Pancreas (tissue), 10 donors: Measurements from ENCODE around the gene LRATD1. TPM values are rescaled to one million over a fixed set of nuclear protein-coding genes. Genes with fewer than 3 reads are reported as not detected.

ENCODE experiments used
- ATAC-seq, 4 donors: fragments of 200-7000 bp; cut with Tn5 transposase; one replicate each; pipeline versions ENCODE4 v1.8.0 to v1.9.1; 2020; ENCODE audit warnings: mild to moderate bottlenecking in 4 of 4, moderate library complexity in 4 of 4
- DNase-seq, 6 donors: peaks; one replicate each; pipeline ENCODE4 v3.0.0-alpha.2; 2020
- FAIRE-seq: peaks from 2 replicates; lab custom pipeline; 2012; peaks lifted over from hg19 to GRCh38; lab: Jason Lieb, UNC
- H3K27ac ChIP-seq, 4 donors: fragments of 200-600 bp; sonication (generic); 1 replicate in 3 of 4; 2 replicates in 1 of 4; pipeline versions ENCODE4 v1.5.0 to v1.8.0; 2020
- H3K27me3 ChIP-seq, 4 donors: fragments of 200-600 bp; one replicate each; pipeline ENCODE4 v1.8.0; 2021
- H3K36me3 ChIP-seq, 3 donors: fragments of 200-600 bp; sonication (generic) in 1 of 3; one replicate each; pipeline versions ENCODE4 v1.5.0 to v1.8.0; 2020 to 2021
- H3K4me1 ChIP-seq, 3 donors: fragments of 200-600 bp; one replicate each; pipeline ENCODE4 v1.8.0; 2021
- H3K4me3 ChIP-seq, 4 donors: fragments of 200-600 bp; sonication (generic) in 2 of 4; one replicate each; pipeline versions ENCODE4 v1.5.0 to v1.8.0; 2020 to 2021
- H3K9me3 ChIP-seq, 4 donors: fragments of 200-600 bp; one replicate each; pipeline ENCODE4 v1.8.0; 2021
- WGBS, 2 donors: extraction: QIAGEN DNeasy Blood & Tissue Kit; methylation state at CpG; one replicate each; pipeline ENCODE4 v1.1.7; 2013; 5-methylcytosine and 5-hydroxymethylcytosine counted together
- intact Hi-C, 3 donors: fragments of 100-400 bp; cut with DNase I; formaldehyde crosslinking; loops; one replicate each; pipeline versions ENCODE4 v1.11.1 to v1.14.2; 2022
- polyA plus RNA-seq, 2 donors: library from polyadenylated mRNA; stranded (reverse); fragments of 200-250 nt; gene quantifications; one replicate each; pipeline ENCODE4 v1.2.3, GENCODE V29; 2013
- total RNA-seq, 6 donors: library from RNA; stranded (reverse); fragmentation: NEBNext Ultra II Directional in 4 of 6; extraction: Animal tissue kit (Norgen Biotek cat#: 25700) in 4 of 6; gene quantifications; one replicate each; pipeline versions ENCODE4 v1.2.1 to v1.2.4, GENCODE V29; 2021 to 2023
- TF ChIP-seq, protein P1 (sequence below), 4 donors: fragments of 200-600 bp; sonication (generic) in 3 of 4; IDR thresholded peaks; one replicate each; pipeline versions ENCODE4 v1.5.0 to v1.8.0; 2021; ENCODE audit warnings: antibody characterized with exemption in 4 of 4
- donor health status: healthy with polysubstance abuse.
- donor health status: DM: no; HTN: no; CAD: no; lungs with moderate emphysema.
- donor health status: DM: no; HTN: no; CAD: no.
- donor health status: control.
- donor health status: control.
- donor health status: Bipolar disorder and iron deficiency.
- donor health status: DM: yes; HTN: yes; CAD: no.
- donor health status: DM: no; HTN: no; CAD: no.
- donor health status: DM: no; HTN: no; CAD: no.
- donor health status: DM: yes; HTN: yes; CAD: no.

Gene LRATD1
- total and polyA plus RNA-seq, 8 donors, result 3.0 to 7.9 (median 4.5) TPM

DNA sequence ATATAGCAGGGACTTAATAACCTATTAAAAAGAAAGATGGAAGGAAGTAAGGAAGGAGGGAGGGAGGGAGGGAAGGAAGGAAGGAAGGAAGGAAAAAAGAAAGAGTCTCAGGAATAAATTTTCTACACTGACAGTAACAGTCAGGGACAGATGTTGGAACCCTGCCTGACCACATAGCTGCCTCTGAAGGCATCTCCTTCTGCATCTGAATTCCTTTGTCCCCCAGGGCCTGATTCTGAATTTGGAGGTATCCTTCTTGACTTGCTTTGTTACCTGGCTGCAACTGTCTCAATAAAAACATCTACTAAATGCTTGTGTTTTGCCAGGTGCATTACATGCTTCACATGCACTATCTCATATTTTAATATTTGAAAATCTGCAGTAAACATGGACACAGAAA, 17.4 kb upstream of the LRATD1 start:
- DNase-seq (no peak), FAIRE-seq (no peak), ATAC-seq (no peak)
- Histone ChIP-seq H3K36me3 (no peaks in the 10 kb centered on the region), H3K9me3 (no peaks in the 10 kb centered on the region), H3K27me3 (no peaks in the 10 kb centered on the region), H3K4me1 (no peaks in the 10 kb centered on the region), H3K27ac (no peak overlapping the region), H3K4me3 (no peak overlapping the region)
- TF ChIP-seq, protein P1, sequence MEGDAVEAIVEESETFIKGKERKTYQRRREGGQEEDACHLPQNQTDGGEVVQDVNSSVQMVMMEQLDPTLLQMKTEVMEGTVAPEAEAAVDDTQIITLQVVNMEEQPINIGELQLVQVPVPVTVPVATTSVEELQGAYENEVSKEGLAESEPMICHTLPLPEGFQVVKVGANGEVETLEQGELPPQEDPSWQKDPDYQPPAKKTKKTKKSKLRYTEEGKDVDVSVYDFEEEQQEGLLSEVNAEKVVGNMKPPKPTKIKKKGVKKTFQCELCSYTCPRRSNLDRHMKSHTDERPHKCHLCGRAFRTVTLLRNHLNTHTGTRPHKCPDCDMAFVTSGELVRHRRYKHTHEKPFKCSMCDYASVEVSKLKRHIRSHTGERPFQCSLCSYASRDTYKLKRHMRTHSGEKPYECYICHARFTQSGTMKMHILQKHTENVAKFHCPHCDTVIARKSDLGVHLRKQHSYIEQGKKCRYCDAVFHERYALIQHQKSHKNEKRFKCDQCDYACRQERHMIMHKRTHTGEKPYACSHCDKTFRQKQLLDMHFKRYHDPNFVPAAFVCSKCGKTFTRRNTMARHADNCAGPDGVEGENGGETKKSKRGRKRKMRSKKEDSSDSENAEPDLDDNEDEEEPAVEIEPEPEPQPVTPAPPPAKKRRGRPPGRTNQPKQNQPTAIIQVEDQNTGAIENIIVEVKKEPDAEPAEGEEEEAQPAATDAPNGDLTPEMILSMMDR (IDR thresholded peaks at IDR 0.05), result no peak
- intact Hi-C loops, result no loop called here

DNA sequence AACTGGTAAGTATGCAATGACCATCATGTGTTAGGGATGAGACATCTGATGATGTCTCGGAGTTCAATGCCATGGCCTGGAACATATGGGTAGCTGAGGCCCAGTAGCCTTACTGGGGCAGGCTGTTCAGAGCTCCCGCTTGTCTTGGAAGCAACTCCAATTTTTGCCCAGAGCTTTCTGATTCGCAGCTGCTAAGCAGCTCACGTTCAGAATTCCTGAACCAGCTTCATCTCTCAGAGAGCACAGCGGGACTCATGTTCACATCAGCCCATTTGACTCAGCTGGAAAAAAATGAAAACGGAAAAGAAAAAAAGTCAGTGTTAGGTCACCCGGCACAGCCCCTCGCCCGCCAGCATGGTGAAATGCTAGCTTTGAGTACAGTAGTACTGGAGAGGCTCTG, 16.8 kb upstream of the LRATD1 start:
- FAIRE-seq, result no peak
- Histone ChIP-seq H3K27me3 (no peaks in the 10 kb centered on the region), H3K9me3 (no peaks in the 10 kb centered on the region), H3K4me1 (no peaks in the 10 kb centered on the region), H3K4me3 (no peak overlapping the region), H3K36me3 (no peaks in the 10 kb centered on the region), H3K27ac (no peak overlapping the region)
- no peak for ATAC-seq
- DNase-seq, result no peak
- WGBS, 2 donors, result 81 to 95% methylated on average over 9 of the region's 9 CpGs
- intact Hi-C loops, result no loop called here
- TF ChIP-seq, protein P1 (IDR thresholded peaks at IDR 0.05), result no peak

DNA sequence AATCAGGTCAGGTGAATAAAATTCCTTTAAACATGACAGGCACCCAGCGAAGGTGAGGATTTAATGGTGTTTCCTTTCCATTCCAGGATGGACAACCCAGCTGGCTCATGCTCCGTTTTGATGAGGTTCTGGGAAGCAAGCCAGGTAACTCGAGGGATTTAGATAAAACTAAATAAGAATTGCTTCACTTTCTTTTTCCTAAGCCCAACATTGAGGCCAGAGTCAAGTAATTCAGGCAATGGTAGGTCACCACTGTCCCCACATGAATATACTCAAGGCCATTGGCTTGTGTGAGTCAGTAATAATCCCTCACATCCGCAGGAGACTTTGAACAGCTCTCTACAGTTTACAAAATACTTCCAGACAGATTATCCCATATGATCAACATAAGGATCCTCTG, 16.2 kb upstream of the LRATD1 start:
- DNase-seq, result no peak
- Histone ChIP-seq H3K27me3 (no peaks in the 10 kb centered on the region), H3K27ac (no peak overlapping the region), H3K4me1 (no peaks in the 10 kb centered on the region), H3K4me3 (no peak overlapping the region), H3K36me3 (no peaks in the 10 kb centered on the region), H3K9me3 (no peaks in the 10 kb centered on the region)
- no peak for ATAC-seq
- WGBS, 2 donors, result 39 to 44% methylated on average over 4 of the region's 4 CpGs
- intact Hi-C loops, result no loop called here
- TF ChIP-seq, protein P1 (IDR thresholded peaks at IDR 0.05), result no peak
- no peak for FAIRE-seq

DNA sequence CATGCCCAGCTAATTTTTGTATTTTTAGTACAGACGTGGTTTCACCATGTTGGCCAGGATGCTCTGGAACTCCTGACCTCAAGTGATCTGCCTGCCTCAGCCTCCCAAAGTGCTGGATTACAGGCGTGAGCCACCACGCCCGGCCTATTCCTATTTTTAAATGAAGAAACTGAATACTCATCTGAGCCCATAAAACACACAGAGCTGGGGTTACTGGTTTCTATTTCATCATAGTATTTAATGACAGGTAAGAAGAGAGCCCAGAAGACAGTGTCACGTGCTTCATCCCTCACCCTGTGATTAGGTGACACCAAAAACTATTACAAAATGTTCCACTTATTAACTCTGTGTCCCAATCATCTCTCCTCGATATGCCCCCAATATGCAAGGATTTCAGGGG, 15.6 kb upstream of the LRATD1 start:
- Histone ChIP-seq H3K4me1 (no peaks in the 10 kb centered on the region), H3K27ac (no peak overlapping the region), H3K4me3 (no peak overlapping the region), H3K36me3 (no peaks in the 10 kb centered on the region), H3K27me3 (no peaks in the 10 kb centered on the region), H3K9me3 (no peaks in the 10 kb centered on the region)
- TF ChIP-seq, protein P1 (IDR thresholded peaks at IDR 0.05), result no peak
- no peak for FAIRE-seq
- no peak for DNase-seq
- intact Hi-C loops, result no loop called here
- ATAC-seq, result no peak
- WGBS, 2 donors, result 85 to 91% methylated on average over 6 of the region's 6 CpGs

DNA sequence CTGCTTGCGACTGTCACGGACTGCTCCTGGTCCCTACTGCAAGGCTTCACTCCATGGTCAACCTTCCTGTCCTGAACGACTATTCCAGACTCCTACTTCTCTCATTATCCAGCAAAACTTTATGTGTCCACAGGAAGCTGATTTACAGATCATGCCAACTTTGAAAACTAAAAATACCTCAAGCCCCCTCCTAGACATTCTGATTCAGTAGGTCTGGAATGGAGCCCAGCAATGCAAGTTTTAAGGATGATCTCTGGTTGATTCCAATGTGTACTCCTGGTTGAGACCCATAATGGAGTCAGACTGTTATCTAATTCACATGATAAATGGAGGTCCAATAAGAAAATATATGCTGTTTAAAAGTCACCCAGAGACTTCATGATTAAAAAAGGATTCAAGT, 13.1 kb upstream of the LRATD1 start:
- TF ChIP-seq, protein P1 (IDR thresholded peaks at IDR 0.05), result no peak
- Histone ChIP-seq H3K4me1 (no peaks in the 10 kb centered on the region), H3K36me3 (no peaks in the 10 kb centered on the region), H3K9me3 (no peaks in the 10 kb centered on the region), H3K27ac (no peak overlapping the region), H3K4me3 (no peak overlapping the region), H3K27me3 (no peaks in the 10 kb centered on the region)
- no peak for ATAC-seq
- 65 to 79% methylated on average over 3 of the region's 3 CpGs for WGBS, 2 donors
- FAIRE-seq, result no peak
- DNase-seq, result no peak
- intact Hi-C loops, result no loop called here
